HUES6 (cell line): ENCODE data around the gene BEX5.
A peak's percentile ranks its signal among the peaks of the same experiment; 100 is the strongest.
"Not testable (repeated sequence)": the region's sequence is repeated elsewhere in the genome, so short reads cannot be mapped to it uniquely, and the experiment has no call there.

ENCODE experiments used
- H3K27ac ChIP-seq: 2 replicates; pipeline ENCODE4 v1.7.0; 2013; ENCODE audit warnings: low read depth, mild to moderate bottlenecking, low read length, inconsistent platforms
- H3K27me3 ChIP-seq: 2 replicates; pipeline ENCODE4 v1.6.1; 2013; ENCODE audit warnings: low read length; ENCODE audit not compliant: control insufficient read depth, insufficient read depth
- H3K36me3 ChIP-seq: 2 replicates; pipeline ENCODE4 v1.6.1; 2013; ENCODE audit warnings: low read length; ENCODE audit not compliant: control insufficient read depth, insufficient read depth
- H3K4me1 ChIP-seq: 2 replicates; pipeline ENCODE4 v1.6.1; 2013; ENCODE audit warnings: low read length; ENCODE audit not compliant: control insufficient read depth, insufficient read depth
- H3K4me3 ChIP-seq: 2 replicates; pipeline ENCODE4 v1.5.1; 2013; ENCODE audit warnings: low read depth, low read length
- H3K9ac ChIP-seq: one replicate; pipeline ENCODE4 v1.6.1; 2013; ENCODE audit warnings: mild to moderate bottlenecking, low read length
- H3K9me3 ChIP-seq: 2 replicates; pipeline ENCODE4 v1.6.1; 2013; ENCODE audit warnings: low read depth, low read length; ENCODE audit not compliant: control insufficient read depth, insufficient read depth

BEX5 gene

DNA sequence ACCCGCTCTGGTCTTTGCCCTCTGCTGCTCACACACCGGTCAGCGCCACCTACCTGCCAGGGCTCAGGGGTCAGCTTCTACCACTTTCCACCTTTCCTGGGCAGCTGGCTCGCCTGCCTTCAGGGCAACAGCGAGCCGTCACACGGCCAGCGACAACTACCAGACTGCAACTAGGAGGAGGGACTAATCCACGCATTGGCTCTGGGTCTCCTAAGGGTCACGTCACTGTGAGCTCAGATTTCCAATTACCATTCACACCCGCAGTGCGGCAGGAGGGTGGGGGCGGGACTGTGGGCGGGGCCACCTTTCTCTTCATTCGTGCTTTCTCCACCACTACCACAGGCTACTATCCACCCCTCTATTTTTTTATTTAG, at the start of gene BEX5:
TSS of gene BEX5 (minus strand) at position 172 of the 374 bp plus-strand sequence. CDS start 1,712 bp downstream, outside the sequence.
- peaks cover 11% of the 10 kb centered on the region for H3K27me3 ChIP-seq
- H3K4me1 ChIP-seq = no peaks in the 10 kb centered on the region; the same call in 1 of the 2 replicates
- peaks cover 6% of the 10 kb centered on the region; the same call in 1 of the 2 replicates for H3K9me3 ChIP-seq
- no peaks in the 10 kb centered on the region for H3K36me3 ChIP-seq
- H3K4me3 ChIP-seq = peak within 1 kb of the TSS; percentile 85
- H3K27ac ChIP-seq = no peak within 1 kb of the TSS
- peak within 1 kb of the TSS; percentile 65 for H3K9ac ChIP-seq

DNA sequence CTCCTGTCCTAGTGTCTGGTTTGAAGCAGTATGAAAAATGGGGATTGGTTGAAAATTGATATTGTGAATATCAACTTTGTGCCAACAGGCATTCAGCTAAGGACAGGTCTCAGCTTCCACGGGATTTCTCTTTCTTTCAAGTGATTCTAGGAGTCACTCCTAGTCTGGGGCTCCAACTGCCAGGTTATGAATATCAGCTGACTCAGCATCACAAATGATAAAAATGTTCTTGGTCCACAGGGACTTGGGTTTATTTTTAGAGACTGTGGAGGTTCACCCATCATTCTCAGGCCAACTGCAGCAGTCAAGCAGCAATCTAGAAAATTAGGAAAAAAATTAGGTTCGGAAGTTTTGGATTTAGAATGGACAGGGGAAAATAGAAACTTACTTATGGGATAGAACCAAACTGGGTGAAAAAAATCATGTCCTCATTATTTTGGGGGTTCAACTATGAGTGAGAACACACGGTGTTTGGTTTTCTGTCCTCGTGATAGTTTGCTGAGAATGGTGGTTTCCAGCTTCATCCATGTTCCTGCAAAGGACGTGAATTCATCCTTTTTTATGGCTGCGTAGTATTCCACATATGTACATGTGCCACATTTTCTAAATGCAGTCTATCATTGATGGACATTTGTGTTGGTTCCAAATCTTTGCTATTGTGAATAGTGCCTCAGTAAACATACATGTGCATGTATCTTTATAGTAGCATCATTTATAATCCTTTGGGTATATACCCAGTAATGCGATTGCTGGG, 30.4 kb upstream of the BEX5 start:
- Histone ChIP-seq H3K9me3 (peaks cover 15% of the 10 kb centered on the region; the same call in 1 of the 2 replicates), H3K9ac (no peak overlapping the region), H3K4me1 (no peaks in the 10 kb centered on the region), H3K4me3 (no peak overlapping the region), H3K27ac (no peak overlapping the region), H3K27me3 (peaks cover 4% of the 10 kb centered on the region; the same call in 1 of the 2 replicates), H3K36me3 (no peaks in the 10 kb centered on the region)

DNA sequence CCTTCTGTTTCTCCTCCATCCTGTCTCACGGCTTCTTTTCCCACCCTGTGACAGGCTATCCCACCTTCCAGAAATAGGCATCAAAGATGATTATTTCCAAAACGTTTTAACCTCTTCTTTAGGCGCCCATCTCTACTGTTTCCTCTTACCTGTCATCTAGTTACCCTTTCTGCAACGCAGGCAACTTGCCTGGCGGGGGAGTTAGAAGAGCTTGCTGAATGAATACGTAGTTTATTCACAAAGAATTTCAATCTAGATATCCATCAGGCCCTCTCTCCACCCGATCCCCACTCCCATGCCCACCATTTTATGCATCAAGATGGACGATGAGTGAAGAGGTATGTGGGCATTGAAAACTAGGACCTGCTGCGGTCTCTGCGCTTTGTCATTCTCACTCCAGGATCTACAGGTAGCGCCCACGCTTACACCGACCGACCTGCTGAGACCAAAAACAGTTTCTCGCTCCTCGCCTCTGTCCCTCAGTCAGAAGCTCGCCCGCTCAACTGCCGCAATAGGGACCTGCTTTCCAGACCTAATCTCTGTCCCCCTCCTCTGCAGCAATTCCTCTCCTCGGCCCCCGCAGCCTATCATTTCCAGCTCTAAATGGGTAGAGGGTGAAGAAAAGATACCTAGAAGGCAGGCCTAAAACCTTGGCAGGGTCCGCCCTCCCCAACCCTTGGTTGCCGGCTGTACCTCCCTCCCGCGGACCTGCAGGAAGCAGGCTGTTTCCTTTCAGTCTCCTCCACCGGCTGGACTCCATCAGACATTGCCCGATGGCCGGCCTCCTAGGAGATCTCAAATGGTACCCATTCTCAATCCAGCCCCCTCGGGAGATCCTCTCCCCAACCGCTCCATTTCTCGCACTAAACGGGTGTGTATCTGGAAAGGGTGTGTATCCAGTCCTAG, 624 bp downstream of the BEX5 start:
- H3K4me3 ChIP-seq = peak overlapping the region; percentile 85
- H3K27me3 ChIP-seq = peaks cover 11% of the 10 kb centered on the region
- H3K36me3 ChIP-seq = no peaks in the 10 kb centered on the region
- H3K9me3 ChIP-seq = peaks cover 5% of the 10 kb centered on the region; the same call in 1 of the 2 replicates
- H3K27ac ChIP-seq = no peak overlapping the region
- no peaks in the 10 kb centered on the region; the same call in 1 of the 2 replicates for H3K4me1 ChIP-seq
- peak overlapping the region; percentile 65 for H3K9ac ChIP-seq

DNA sequence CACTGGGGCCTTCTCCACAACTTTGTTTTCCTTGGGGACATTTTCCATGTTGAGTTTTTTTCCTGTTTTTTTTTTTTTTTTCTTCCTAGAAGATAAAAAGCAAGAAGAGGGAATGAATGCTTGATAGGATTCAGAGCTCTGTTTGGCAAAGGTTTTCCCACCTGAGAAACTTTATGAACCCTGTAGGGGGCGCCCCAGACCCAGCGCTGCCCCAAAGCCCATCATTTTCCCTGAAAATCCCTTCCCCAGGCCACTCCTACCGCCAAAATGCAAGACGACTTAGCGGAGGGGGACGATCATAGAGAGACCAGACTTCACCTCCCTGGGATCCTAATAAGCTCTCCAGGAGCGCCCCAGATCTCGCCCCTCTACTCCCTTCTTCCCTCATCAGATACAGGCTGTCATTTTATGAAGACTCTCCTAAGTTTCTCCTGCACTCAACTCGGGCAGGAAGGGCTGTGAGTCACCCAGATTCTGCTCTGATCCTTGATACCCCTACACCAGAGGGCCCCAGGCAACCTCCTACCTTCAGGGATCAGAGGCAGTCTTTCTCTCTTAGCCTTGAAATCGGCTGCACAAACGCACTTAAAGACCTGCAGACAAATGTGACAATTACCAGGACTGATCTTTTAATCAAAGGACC, 1.4 kb downstream of the BEX5 start:
- Histone ChIP-seq H3K9me3 (no peaks in the 10 kb centered on the region; the same call in 1 of the 2 replicates), H3K4me1 (no peaks in the 10 kb centered on the region; the same call in 1 of the 2 replicates), H3K9ac (no peak overlapping the region), H3K4me3 (peak overlapping the region; percentile 85), H3K36me3 (no peaks in the 10 kb centered on the region), H3K27me3 (peaks cover 11% of the 10 kb centered on the region), H3K27ac (no peak overlapping the region)

DNA sequence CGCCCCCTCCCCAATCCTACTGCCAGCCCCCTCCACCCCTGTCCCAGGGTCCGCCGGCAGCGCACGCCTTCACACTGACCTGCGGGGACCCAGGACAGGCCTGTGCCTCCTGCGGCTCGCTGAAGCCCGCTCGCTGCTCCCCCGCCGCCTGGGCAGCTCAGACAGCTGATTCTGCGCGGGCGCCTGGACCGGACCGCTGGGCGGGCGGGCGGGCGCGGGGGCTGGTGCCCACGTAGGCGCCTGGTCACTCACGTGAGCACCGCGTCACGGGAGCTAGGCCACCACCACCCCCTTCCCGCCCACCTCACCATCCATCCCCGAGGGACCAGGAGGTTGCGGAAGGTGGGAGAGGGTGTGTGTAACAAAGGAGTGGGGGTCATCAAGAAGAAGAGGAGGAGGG, 13.5 kb downstream of the BEX5 start, which contains the start of gene TCEAL6:
TSS of gene TCEAL6 (minus strand) at position 208 of the 400 bp plus-strand sequence.
- not testable (repeated sequence) for H3K9ac ChIP-seq, H3K36me3 ChIP-seq, H3K4me1 ChIP-seq, H3K9me3 ChIP-seq, H3K27ac ChIP-seq, H3K4me3 ChIP-seq
- H3K27me3 ChIP-seq = peaks cover 41% of the 10 kb centered on the region

DNA sequence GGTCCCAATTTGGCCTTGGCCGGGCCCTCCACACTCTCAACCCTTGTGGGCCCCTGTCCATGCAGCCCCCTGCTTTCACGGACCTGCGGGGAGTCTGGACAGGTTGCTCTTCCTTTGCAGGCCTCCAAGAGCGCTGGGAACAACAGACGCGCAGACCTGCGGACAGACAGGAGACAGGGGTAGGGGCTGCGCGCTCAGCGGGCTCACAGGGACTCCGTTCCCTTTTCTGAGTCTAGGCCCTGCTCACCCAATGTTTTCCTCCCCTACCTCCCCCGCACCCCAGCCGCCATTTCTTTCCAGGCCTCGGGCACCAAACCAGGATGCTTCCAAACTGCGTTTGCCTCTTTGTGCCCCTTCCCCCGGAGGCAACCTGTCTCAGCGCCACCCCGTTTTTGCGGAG, 14.1 kb downstream of the BEX5 start:
- H3K36me3 ChIP-seq, H3K27ac ChIP-seq, H3K9me3 ChIP-seq, H3K4me1 ChIP-seq, H3K4me3 ChIP-seq, H3K9ac ChIP-seq: not testable (repeated sequence)
- H3K27me3 ChIP-seq = peaks cover 44% of the 10 kb centered on the region

DNA sequence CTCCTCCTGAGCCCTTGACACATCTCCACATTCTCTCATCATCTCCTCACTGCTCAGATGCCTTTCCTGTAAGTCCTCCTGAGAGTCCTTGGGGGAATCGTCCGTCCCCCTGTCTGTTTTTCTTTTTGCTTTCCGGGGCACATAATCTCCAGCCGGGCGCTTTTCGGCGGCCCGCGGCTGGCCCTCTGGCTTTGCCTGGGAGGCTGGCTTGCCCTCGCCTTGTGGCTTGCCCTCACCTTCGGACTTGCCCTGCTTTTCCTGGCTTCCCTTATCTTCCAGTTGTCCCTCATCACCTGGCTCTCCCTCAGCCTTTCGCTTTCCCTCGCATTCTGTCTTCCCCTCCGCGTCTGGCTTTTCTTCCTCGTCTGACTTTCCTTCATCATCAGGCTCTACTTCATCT, 14.9 kb downstream of the BEX5 start:
- H3K9ac ChIP-seq, H3K4me3 ChIP-seq, H3K27ac ChIP-seq, H3K9me3 ChIP-seq, H3K36me3 ChIP-seq, H3K4me1 ChIP-seq: not testable (repeated sequence)
- peaks cover 47% of the 10 kb centered on the region for H3K27me3 ChIP-seq

GRCh38 chrX:102138064-102138463, 17.7 kb downstream of the BEX5 start:
- H3K4me3 ChIP-seq = no peak overlapping the region
- H3K36me3 ChIP-seq = no peaks in the 10 kb centered on the region
- H3K27ac ChIP-seq = no peak overlapping the region
- H3K9ac ChIP-seq = no peak overlapping the region
- peaks cover 54% of the 10 kb centered on the region for H3K27me3 ChIP-seq
- H3K9me3 ChIP-seq = no peaks in the 10 kb centered on the region; the same call in 1 of the 2 replicates
- H3K4me1 ChIP-seq = no peaks in the 10 kb centered on the region

GRCh38 chrX:102129473-102129872, 26.3 kb downstream of the BEX5 start:
- no peaks in the 10 kb centered on the region for H3K36me3 ChIP-seq
- no peaks in the 10 kb centered on the region; the same call in 1 of the 2 replicates for H3K4me1 ChIP-seq
- H3K9ac ChIP-seq = no peak overlapping the region
- H3K4me3 ChIP-seq = no peak overlapping the region
- no peaks in the 10 kb centered on the region for H3K9me3 ChIP-seq
- H3K27ac ChIP-seq = no peak overlapping the region
- H3K27me3 ChIP-seq = peaks cover 68% of the 10 kb centered on the region

- Histone ChIP-seq H3K27me3 (peaks cover 71% of the 10 kb centered on the region), H3K9me3 (no peaks in the 10 kb centered on the region), H3K36me3 (no peaks in the 10 kb centered on the region), H3K9ac (no peak overlapping the region), H3K27ac (no peak overlapping the region), H3K4me3 (peak overlapping the region; percentile 70; the same call in 1 of the 2 replicates), H3K4me1 (no peaks in the 10 kb centered on the region; the same call in 1 of the 2 replicates)
Measured at GRCh38 chrX:102126863-102127262, 28.9 kb downstream of the BEX5 start.
